Mesothelial cell of epicardium (in vitro differentiated cells): ENCODE measurements around the gene CYS1. TPM values are rescaled to one million over a fixed set of nuclear protein-coding genes. Genes with fewer than 3 reads are reported as not detected.
"Not testable (repeated sequence)": the region's sequence is repeated elsewhere in the genome, so short reads cannot be mapped to it uniquely, and the experiment has no call there.

Experiments
- DNase-seq, 2 experiments: peaks; one replicate each; pipeline ENCODE4 v3.0.0; 2021; ENCODE audit warnings: low spot score in 2 of 2; ENCODE audit not compliant: unreplicated experiment in 2 of 2
- H3K27ac Mint-ChIP-seq: 2 replicates; pipeline ENCODE4 v1.8.0; 2021; ENCODE audit warnings: mixed read lengths
- H3K27me3 Mint-ChIP-seq: 2 replicates; pipeline ENCODE4 v1.8.0; 2021; ENCODE audit warnings: low read depth, mixed read lengths
- H3K36me3 Mint-ChIP-seq: 2 replicates; pipeline ENCODE4 v1.8.0; 2021; ENCODE audit warnings: mixed read lengths
- H3K4me1 Mint-ChIP-seq: 2 replicates; pipeline ENCODE4 v1.8.0; 2021; ENCODE audit warnings: mixed read lengths
- H3K4me3 Mint-ChIP-seq: 2 replicates; pipeline ENCODE4 v1.8.0; 2021; ENCODE audit warnings: mild to moderate bottlenecking, moderate library complexity, mixed read lengths
- H3K9me3 Mint-ChIP-seq: 2 replicates; pipeline ENCODE4 v1.8.0; 2021; ENCODE audit warnings: mixed read lengths
- CTCF ChIP-seq: fragments of 200-600 bp; sonication (generic); IDR thresholded peaks from one replicate; pipeline ENCODE4 v1.5.0; 2021; ENCODE audit warnings: antibody characterized with exemption; ENCODE audit not compliant: unreplicated experiment
- total RNA-seq: library from RNA; stranded (reverse); gene quantifications from 3 replicates; pipeline ENCODE4 v1.2.1, GENCODE V29; 2021

CYS1 gene
- total RNA-seq, 1 donor from 2014 or later: 1.3 TPM

DNA sequence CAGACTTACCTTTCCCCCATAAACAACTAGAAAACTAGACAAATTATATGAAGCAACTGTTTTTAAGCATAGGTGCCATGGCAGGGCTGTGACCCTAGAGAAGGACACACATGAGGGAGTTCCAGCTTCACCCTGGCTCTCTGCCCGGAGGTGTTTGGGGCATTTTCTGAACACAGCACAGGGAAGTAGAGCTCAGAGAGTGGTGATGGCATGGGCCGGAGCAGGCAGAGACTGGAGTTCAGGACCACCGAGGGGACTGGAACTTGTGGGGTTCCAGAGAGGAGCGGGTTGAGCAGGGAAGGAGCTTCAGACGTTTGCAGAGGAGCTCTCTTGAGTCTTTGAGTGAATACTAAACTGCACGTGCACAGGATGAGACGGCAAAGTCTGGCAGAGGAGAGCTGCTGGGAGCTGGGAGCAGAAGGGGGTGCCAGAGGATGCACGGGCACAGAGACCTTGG, 63.4 kb downstream of the CYS1 start:
- DNase-seq: no peak
- no peaks in the 10 kb centered on the region for H3K36me3 Mint-ChIP-seq
- H3K27ac Mint-ChIP-seq: no peak overlapping the region
- H3K27me3 Mint-ChIP-seq: peaks cover 2% of the 10 kb centered on the region
- peaks cover 4% of the 10 kb centered on the region for H3K9me3 Mint-ChIP-seq
- H3K4me3 Mint-ChIP-seq: no peak overlapping the region
- H3K4me1 Mint-ChIP-seq: peaks cover 1% of the 10 kb centered on the region
- TF ChIP-seq CTCF: no peak

GRCh38 chr2:10016001-10016801, 64.0 kb downstream of the CYS1 start:
- DNase-seq: no peak
- TF ChIP-seq CTCF: no peak
- no peak overlapping the region for H3K4me3 Mint-ChIP-seq
- H3K4me1 Mint-ChIP-seq: peaks cover 1% of the 10 kb centered on the region
- H3K27me3 Mint-ChIP-seq: peaks cover 2% of the 10 kb centered on the region
- peaks cover 4% of the 10 kb centered on the region for H3K9me3 Mint-ChIP-seq
- no peaks in the 10 kb centered on the region for H3K36me3 Mint-ChIP-seq
- no peak overlapping the region for H3K27ac Mint-ChIP-seq

DNA sequence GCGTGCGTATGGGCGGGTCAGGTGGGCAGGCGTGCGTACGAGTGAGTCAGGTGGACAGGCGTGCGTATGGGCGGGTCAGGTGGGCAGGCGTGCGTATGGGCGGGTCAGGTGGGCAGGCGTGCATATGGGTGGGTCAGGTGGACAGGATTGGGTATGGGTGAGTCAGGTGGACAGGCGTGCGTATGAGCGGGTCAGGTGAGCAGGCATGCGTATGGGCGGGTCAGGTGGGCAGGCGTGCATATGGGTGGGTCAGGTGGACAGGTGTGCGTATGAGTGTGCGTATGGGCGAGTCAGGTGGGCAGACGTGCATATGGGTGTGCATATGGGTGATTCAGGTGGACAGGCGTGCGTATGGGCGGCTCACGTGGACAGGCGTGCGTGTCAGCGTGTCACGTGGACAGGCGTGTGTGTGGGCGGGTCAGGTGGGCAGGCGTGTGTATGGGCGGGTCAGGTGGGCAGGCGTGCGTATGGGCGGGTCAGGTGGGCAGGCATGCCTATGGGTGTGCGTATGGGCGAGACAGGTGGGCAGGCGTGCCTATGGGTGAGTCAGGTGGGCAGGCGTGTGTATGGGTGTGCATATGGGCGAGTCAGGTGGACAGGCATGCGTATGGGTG, 64.7 kb downstream of the CYS1 start:
- not testable (repeated sequence) for H3K27ac Mint-ChIP-seq, H3K27me3 Mint-ChIP-seq, H3K36me3 Mint-ChIP-seq, DNase-seq, H3K9me3 Mint-ChIP-seq, H3K4me1 Mint-ChIP-seq, H3K4me3 Mint-ChIP-seq

GRCh38 chr2:10014418-10015190, 65.6 kb downstream of the CYS1 start:
- peaks cover 4% of the 10 kb centered on the region for H3K9me3 Mint-ChIP-seq
- no peak overlapping the region for H3K4me3 Mint-ChIP-seq
- no peak overlapping the region for H3K27ac Mint-ChIP-seq
- peaks cover 1% of the 10 kb centered on the region for H3K4me1 Mint-ChIP-seq
- no peak for DNase-seq
- H3K27me3 Mint-ChIP-seq: peaks cover 2% of the 10 kb centered on the region
- TF ChIP-seq CTCF: no peak
- H3K36me3 Mint-ChIP-seq: no peaks in the 10 kb centered on the region

DNA sequence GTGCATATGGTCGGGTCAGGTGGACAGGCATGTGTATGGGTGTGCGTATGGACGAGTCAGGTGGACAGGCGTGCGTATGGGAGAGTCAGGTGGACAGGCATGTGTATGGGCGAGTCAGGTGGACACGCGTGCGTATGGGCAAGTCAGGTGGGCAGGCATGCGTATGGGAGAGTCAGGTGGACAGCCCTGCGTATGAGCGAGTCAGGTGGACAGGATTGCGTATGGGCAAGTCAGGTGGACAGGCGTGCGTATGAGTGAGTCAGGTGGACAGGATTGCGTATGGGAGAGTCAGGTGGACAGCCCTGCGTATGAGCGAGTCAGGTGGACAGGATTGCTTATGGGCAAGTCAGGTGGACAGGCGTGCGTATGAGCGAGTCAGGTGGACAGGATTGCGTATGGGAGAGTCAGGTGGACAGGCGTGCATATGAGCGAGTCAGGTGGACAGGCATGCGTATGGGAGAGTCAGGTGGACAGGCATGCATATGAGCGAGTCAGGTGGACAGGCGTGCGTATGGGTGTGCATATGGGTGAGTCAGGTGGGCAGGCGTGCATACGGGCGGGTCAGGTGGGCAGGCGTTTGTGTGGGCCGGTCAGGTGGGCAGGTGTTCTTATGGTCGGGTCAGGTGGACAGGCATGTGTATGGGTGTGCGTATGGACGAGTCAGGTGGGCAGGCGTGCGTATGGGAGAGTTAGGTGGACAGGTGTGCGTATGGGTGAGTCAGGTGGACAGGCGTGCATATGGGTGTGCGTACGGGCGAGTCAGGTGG, 66.4 kb downstream of the CYS1 start:
- not testable (repeated sequence) for DNase-seq, H3K27ac Mint-ChIP-seq, H3K9me3 Mint-ChIP-seq, H3K4me1 Mint-ChIP-seq, H3K4me3 Mint-ChIP-seq, H3K27me3 Mint-ChIP-seq, H3K36me3 Mint-ChIP-seq

- DNase-seq: no peak
- no peak for TF ChIP-seq CTCF
- Mint-ChIP-seq H3K36me3 (no peaks in the 10 kb centered on the region), H3K9me3 (peaks cover 4% of the 10 kb centered on the region), H3K27me3 (peaks cover 2% of the 10 kb centered on the region), H3K27ac (no peak overlapping the region), H3K4me3 (no peak overlapping the region), H3K4me1 (peaks cover 7% of the 10 kb centered on the region)
Measured at GRCh38 chr2:10012963-10013461, 67.2 kb downstream of the CYS1 start.

DNA sequence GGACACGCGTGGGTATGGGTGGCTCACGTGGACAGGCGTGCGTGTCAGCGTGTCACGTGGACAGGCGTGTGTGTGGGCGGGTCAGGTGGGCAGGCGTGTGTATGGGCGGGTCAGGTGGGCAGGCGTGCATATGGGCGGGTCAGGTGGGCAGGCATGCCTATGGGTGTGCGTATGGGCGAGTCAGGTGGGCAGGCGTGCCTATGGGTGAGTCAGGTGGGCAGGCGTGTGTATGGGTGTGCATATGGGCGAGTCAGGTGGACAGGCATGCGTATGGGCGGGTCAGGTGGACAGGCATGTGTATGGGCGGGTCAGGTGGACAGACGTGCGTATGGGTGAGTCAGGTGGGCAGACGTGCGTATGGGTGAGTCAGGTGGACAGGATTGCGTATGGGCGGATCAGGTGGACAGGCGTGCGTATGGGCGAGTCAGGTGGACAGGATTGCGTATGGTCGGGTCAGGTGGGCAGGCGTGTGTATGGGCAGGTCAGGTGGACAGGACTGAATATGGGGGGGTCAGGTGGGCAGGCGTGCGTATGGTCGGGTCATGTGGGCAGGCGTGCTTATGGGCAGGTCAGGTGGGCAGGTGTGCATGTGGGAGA, 67.7 kb downstream of the CYS1 start:
- not testable (repeated sequence) for H3K27ac Mint-ChIP-seq, H3K36me3 Mint-ChIP-seq, DNase-seq, H3K4me3 Mint-ChIP-seq, H3K27me3 Mint-ChIP-seq, H3K9me3 Mint-ChIP-seq
- peaks cover 13% of the 10 kb centered on the region for H3K4me1 Mint-ChIP-seq

DNA sequence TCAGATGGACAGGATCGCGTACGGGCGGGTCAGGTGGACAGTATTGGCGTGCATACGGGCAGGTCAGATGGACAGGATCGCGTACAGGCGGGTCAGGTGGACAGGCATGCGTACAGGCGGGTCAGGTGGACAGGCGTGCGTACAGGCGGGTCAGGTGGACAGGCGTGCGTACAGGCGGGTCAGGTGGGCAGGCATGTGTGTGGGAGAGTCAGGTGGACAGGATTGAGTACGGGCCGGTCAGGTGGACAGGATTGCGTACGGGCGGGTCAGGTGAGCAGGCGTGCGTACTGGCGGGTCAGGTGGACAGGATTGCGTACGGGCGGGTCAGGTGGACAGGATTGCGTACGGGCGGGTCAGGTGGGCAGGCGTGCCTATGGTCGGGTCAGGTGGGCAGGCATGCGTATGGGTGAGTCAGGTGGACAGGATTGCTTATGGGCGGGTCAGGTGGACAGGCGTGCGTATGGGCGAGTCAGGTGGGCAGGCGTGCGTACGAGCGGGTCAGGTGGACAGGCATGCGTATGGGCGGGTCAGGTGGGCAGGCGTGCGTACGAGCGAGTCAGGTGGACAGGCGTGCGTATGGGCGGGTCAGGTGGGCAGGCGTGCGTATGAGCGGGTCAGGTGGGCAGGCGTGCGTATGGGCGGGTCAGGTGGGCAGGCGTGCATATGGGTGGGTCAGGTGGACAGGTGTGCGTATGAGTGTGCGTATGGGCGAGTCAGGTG, 68.4 kb downstream of the CYS1 start:
- peaks cover 14% of the 10 kb centered on the region for H3K4me1 Mint-ChIP-seq
- not testable (repeated sequence) for H3K27me3 Mint-ChIP-seq, H3K27ac Mint-ChIP-seq, H3K36me3 Mint-ChIP-seq, H3K9me3 Mint-ChIP-seq, DNase-seq, H3K4me3 Mint-ChIP-seq
